Measurements from ENCODE around the gene MRPL58.

DNA sequence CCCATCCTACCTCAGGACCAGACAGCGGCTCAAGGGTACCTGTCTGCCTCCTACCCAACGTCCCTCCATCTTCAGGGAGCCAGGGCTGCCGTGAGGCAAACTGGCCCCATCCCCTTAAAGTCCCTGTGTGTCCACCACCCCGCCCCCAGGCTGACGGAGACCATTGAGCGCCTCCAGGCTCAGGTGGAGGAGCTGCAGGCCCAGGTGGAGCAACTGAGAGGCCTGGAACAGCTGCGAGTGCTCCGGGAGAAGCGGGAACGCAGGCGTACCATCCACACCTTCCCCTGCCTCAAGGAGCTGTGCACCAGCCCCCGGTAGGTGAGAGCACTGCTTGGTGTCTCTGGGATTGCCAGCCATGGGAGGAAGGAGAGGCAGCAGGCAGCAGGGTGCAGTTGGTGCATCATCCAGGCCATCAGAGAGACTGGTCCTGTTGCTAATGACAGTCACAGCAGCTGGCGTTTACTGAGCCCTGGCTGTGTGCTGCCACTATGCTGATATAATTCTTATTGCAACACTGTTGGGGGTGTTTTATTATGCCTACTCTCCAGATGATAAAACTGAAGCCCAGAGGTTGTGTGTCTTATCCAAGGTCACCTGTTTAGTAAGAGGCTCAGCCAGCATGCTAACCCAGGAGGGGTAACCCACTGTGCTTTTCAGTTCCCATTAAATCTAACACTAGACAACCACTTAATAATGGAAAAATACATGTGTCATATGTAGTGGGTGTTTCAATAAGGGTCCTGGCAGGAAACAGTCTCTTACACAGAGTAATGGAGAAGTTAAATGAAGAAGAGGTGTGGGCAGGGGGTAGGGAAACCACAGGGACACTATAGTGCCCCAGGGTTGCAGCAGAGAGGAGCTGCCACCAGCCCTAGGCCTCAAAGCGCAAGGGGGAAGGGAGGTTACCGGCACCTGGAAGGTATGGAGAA is 10.3 kb upstream of the MRPL58 start:
- TF ChIP-seq, protein P1, sequence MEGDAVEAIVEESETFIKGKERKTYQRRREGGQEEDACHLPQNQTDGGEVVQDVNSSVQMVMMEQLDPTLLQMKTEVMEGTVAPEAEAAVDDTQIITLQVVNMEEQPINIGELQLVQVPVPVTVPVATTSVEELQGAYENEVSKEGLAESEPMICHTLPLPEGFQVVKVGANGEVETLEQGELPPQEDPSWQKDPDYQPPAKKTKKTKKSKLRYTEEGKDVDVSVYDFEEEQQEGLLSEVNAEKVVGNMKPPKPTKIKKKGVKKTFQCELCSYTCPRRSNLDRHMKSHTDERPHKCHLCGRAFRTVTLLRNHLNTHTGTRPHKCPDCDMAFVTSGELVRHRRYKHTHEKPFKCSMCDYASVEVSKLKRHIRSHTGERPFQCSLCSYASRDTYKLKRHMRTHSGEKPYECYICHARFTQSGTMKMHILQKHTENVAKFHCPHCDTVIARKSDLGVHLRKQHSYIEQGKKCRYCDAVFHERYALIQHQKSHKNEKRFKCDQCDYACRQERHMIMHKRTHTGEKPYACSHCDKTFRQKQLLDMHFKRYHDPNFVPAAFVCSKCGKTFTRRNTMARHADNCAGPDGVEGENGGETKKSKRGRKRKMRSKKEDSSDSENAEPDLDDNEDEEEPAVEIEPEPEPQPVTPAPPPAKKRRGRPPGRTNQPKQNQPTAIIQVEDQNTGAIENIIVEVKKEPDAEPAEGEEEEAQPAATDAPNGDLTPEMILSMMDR (IDR thresholded peaks at IDR 0.05) = no peak
- TF ChIP-seq POLR2A (IDR thresholded peaks at IDR 0.05) = no peak
- TF ChIP-seq POLR2AphosphoS5 (IDR thresholded peaks at IDR 0.05) = no peak
- TF ChIP-seq EP300 (IDR thresholded peaks at IDR 0.05; ENCODE audit: low read depth) = no peak

Measured in transverse colon (tissue), 4 donors.